Measurements from ENCODE around the gene ZBTB22.
"Not testable (repeated sequence)": the region's sequence is repeated elsewhere in the genome, so short reads cannot be mapped to it uniquely, and the experiment has no call there.

Gene ZBTB22

DNA sequence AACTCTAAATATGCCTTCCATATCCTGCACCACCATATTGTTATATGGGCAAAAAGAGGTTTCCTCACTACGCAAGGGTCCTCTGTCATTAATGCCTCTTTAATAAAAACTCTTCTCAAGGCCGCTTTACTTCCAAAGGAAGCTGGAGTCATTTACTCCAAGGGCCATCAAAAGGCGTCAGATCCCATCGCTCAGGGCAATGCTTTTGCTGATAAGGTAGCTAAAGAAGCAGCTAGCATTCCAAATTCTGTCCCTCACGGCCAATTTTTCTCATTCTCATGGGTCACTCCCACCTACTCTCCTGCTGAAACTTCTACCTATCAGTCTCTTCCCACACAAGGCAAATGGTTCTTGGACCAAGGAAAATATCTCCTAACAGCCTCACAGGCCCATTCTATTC is 30.3 kb upstream of the ZBTB22 start:
- peak overlapping the region in 1 of 5 donors; percentile 2 for H3K4me3 ChIP-seq (ENCODE audit: low read depth in 1 of 5, low read length in 5 of 5)
- no peaks in the 10 kb centered on the region for H3K27me3 ChIP-seq (ENCODE audit: control insufficient read depth in 5 of 5, insufficient read depth in 4 of 5, low read length in 5 of 5)
- no peak overlapping the region for H3K27ac ChIP-seq (ENCODE audit: low read depth, low read length)
- H3K9me3 ChIP-seq (ENCODE audit: control insufficient read depth in 5 of 5, low read length in 5 of 5), result no peaks in the 10 kb centered on the region
- no peaks in the 10 kb centered on the region for H3K36me3 ChIP-seq (ENCODE audit: control insufficient read depth in 5 of 5, insufficient read depth in 5 of 5, low read length in 5 of 5)
- no peak overlapping the region for H3K9ac ChIP-seq (ENCODE audit: low read length in 5 of 5)
- H3K4me1 ChIP-seq (ENCODE audit: control insufficient read depth in 5 of 5, insufficient read depth in 5 of 5, low read length in 5 of 5), result peaks cover 0 to 7% (median 5%) of the 10 kb centered on the region in 5 donors

DNA sequence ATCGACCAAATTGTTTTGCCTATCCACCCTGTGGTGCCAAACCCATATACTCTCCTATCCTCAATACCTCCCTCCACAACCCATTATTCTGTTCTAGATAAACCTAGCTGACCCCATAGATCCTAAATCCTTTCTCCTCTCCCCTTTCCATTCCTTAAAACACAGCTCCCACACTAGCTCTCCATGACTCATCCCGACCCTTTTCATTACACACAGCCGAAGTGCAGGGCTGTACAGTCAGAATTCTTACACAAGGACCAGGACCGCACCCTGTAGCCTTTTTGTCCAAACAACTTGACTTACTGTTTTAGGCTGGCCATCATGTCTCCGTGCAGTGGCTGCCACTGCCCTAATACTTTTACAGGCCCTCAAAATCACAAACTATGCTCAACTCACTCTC is 29.4 kb upstream of the ZBTB22 start:
- not testable (repeated sequence) for H3K4me3 ChIP-seq (ENCODE audit: low read depth in 1 of 5, low read length in 5 of 5); H3K9me3 ChIP-seq (ENCODE audit: control insufficient read depth in 5 of 5, low read length in 5 of 5); H3K27ac ChIP-seq (ENCODE audit: low read depth, low read length); H3K36me3 ChIP-seq (ENCODE audit: control insufficient read depth in 5 of 5, insufficient read depth in 5 of 5, low read length in 5 of 5); H3K9ac ChIP-seq (ENCODE audit: low read length in 5 of 5); H3K27me3 ChIP-seq (ENCODE audit: control insufficient read depth in 5 of 5, insufficient read depth in 4 of 5, low read length in 5 of 5); H3K4me1 ChIP-seq (ENCODE audit: control insufficient read depth in 5 of 5, insufficient read depth in 5 of 5, low read length in 5 of 5)

DNA sequence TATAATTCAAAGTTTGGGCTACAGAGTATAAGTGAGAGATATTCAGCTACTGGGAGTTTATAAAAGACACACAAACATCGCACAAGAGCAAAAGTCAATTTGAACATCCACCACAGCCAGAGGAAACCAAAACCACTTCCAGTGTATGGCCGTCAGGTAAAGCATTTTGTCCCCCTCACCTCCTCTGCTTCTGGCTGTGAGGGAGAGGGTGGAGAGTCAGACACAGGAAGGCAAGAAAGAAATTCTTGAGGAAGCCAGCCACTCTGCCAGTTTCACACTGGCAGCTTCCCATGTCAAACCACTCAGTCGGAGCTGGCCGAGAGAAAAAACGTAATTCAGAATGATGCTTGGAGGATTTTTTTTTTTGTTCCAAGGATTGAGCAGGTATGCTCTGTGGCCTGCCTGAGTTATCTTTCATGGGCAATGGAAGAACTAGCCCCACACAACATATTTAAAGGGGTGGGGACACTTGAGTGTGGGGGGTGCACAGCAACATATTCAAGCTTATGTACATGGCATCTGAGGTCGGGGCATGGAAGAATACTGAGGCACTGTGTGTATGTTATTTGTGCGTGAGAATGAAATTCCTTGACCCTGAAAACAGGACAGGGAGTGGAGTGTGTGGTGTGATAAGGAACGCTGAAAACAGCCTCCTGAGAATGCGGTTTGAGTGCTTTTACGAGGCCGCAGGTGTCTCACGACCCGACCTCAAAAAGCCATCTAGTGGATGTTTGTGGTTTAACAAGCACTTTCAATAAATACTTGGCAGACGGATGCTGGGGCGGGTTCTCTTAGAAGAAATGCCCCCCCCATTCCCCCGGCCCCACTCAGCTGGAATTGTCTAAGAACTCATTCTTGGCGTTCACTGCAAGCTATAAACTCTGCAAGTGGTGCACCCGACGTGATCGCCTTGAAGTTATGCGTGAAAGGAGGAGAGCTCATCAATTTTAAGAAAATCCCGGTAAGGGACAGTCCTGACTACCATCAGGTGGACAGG is 27.5 kb upstream of the ZBTB22 start:
- Histone ChIP-seq H3K27me3 (ENCODE audit: control insufficient read depth in 5 of 5, insufficient read depth in 4 of 5, low read length in 5 of 5) (no peaks in the 10 kb centered on the region), H3K9ac (ENCODE audit: low read length in 5 of 5) (peak overlapping the region in 1 of 5 donors; percentile 52), H3K27ac (ENCODE audit: low read depth, low read length) (no peak overlapping the region), H3K4me1 (ENCODE audit: control insufficient read depth in 5 of 5, insufficient read depth in 5 of 5, low read length in 5 of 5) (peaks cover 0 to 7% (median 5%) of the 10 kb centered on the region in 5 donors), H3K4me3 (ENCODE audit: low read depth in 1 of 5, low read length in 5 of 5) (peak overlapping the region in 3 of 5 donors; percentile 42 to 57 (median 42)), H3K9me3 (ENCODE audit: control insufficient read depth in 5 of 5, low read length in 5 of 5) (no peaks in the 10 kb centered on the region), H3K36me3 (ENCODE audit: control insufficient read depth in 5 of 5, insufficient read depth in 5 of 5, low read length in 5 of 5) (no peaks in the 10 kb centered on the region)

GRCh38 chr6:33343953-33344611 is 26.5 kb upstream of the ZBTB22 start:
- Histone ChIP-seq H3K9ac (ENCODE audit: low read length in 5 of 5) (no peak overlapping the region), H3K4me1 (ENCODE audit: control insufficient read depth in 5 of 5, insufficient read depth in 5 of 5, low read length in 5 of 5) (peaks cover 0 to 7% (median 5%) of the 10 kb centered on the region in 5 donors), H3K27me3 (ENCODE audit: control insufficient read depth in 5 of 5, insufficient read depth in 4 of 5, low read length in 5 of 5) (no peaks in the 10 kb centered on the region), H3K27ac (ENCODE audit: low read depth, low read length) (no peak overlapping the region), H3K9me3 (ENCODE audit: control insufficient read depth in 5 of 5, low read length in 5 of 5) (no peaks in the 10 kb centered on the region), H3K4me3 (ENCODE audit: low read depth in 1 of 5, low read length in 5 of 5) (no peak overlapping the region), H3K36me3 (ENCODE audit: control insufficient read depth in 5 of 5, insufficient read depth in 5 of 5, low read length in 5 of 5) (no peaks in the 10 kb centered on the region)

GRCh38 chr6:33343606-33343952 is 26.0 kb upstream of the ZBTB22 start:
- H3K36me3 ChIP-seq (ENCODE audit: control insufficient read depth in 5 of 5, insufficient read depth in 5 of 5, low read length in 5 of 5); H3K27me3 ChIP-seq (ENCODE audit: control insufficient read depth in 5 of 5, insufficient read depth in 4 of 5, low read length in 5 of 5); H3K9me3 ChIP-seq (ENCODE audit: control insufficient read depth in 5 of 5, low read length in 5 of 5); H3K4me3 ChIP-seq (ENCODE audit: low read depth in 1 of 5, low read length in 5 of 5); H3K27ac ChIP-seq (ENCODE audit: low read depth, low read length); H3K9ac ChIP-seq (ENCODE audit: low read length in 5 of 5); H3K4me1 ChIP-seq (ENCODE audit: control insufficient read depth in 5 of 5, insufficient read depth in 5 of 5, low read length in 5 of 5): not testable (repeated sequence)

GRCh38 chr6:33339193-33339592 is 21.6 kb upstream of the ZBTB22 start:
- Histone ChIP-seq H3K27ac (ENCODE audit: low read depth, low read length) (no peak overlapping the region), H3K9ac (ENCODE audit: low read length in 5 of 5) (no peak overlapping the region), H3K4me3 (ENCODE audit: low read depth in 1 of 5, low read length in 5 of 5) (no peak overlapping the region), H3K9me3 (ENCODE audit: control insufficient read depth in 5 of 5, low read length in 5 of 5) (no peaks in the 10 kb centered on the region), H3K36me3 (ENCODE audit: control insufficient read depth in 5 of 5, insufficient read depth in 5 of 5, low read length in 5 of 5) (no peaks in the 10 kb centered on the region), H3K27me3 (ENCODE audit: control insufficient read depth in 5 of 5, insufficient read depth in 4 of 5, low read length in 5 of 5) (no peaks in the 10 kb centered on the region), H3K4me1 (ENCODE audit: control insufficient read depth in 5 of 5, insufficient read depth in 5 of 5, low read length in 5 of 5) (no peaks in the 10 kb centered on the region)

- Histone ChIP-seq H3K9ac (ENCODE audit: low read length in 5 of 5) (no peak overlapping the region), H3K27ac (ENCODE audit: low read depth, low read length) (no peak overlapping the region), H3K9me3 (ENCODE audit: control insufficient read depth in 5 of 5, low read length in 5 of 5) (no peaks in the 10 kb centered on the region), H3K36me3 (ENCODE audit: control insufficient read depth in 5 of 5, insufficient read depth in 5 of 5, low read length in 5 of 5) (no peaks in the 10 kb centered on the region), H3K4me1 (ENCODE audit: control insufficient read depth in 5 of 5, insufficient read depth in 5 of 5, low read length in 5 of 5) (no peaks in the 10 kb centered on the region), H3K27me3 (ENCODE audit: control insufficient read depth in 5 of 5, insufficient read depth in 4 of 5, low read length in 5 of 5) (no peaks in the 10 kb centered on the region), H3K4me3 (ENCODE audit: low read depth in 1 of 5, low read length in 5 of 5) (no peak overlapping the region)
Observed at GRCh38 chr6:33336495-33336894, 19.0 kb upstream of the ZBTB22 start.

- Histone ChIP-seq H3K4me3 (ENCODE audit: low read depth in 1 of 5, low read length in 5 of 5) (no peak overlapping the region), H3K9me3 (ENCODE audit: control insufficient read depth in 5 of 5, low read length in 5 of 5) (no peaks in the 10 kb centered on the region), H3K27ac (ENCODE audit: low read depth, low read length) (no peak overlapping the region), H3K27me3 (ENCODE audit: control insufficient read depth in 5 of 5, insufficient read depth in 4 of 5, low read length in 5 of 5) (no peaks in the 10 kb centered on the region), H3K9ac (ENCODE audit: low read length in 5 of 5) (no peak overlapping the region), H3K4me1 (ENCODE audit: control insufficient read depth in 5 of 5, insufficient read depth in 5 of 5, low read length in 5 of 5) (no peaks in the 10 kb centered on the region), H3K36me3 (ENCODE audit: control insufficient read depth in 5 of 5, insufficient read depth in 5 of 5, low read length in 5 of 5) (no peaks in the 10 kb centered on the region)
Observed at GRCh38 chr6:33335916-33336315, 18.4 kb upstream of the ZBTB22 start.

DNA sequence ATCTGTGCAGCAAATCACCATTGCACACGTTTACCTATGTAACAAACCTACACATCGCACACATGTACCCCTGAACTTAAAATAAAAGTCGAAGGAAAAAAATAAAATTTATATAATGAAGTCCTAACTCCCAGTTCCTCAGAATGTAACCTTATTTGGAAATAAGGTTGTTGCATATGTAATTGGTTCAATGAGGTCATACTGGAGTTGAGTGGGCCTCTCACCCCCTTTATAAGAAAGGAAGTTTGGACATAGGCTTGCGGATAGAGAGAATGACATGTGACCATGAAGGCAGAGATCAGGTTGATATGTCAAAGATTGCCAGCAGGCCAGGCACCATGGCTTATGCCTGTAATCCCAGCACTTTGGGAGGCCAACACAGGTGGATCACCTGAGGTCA is 16.1 kb upstream of the ZBTB22 start:
- H3K36me3 ChIP-seq (ENCODE audit: control insufficient read depth in 5 of 5, insufficient read depth in 5 of 5, low read length in 5 of 5), result no peaks in the 10 kb centered on the region
- no peak overlapping the region for H3K27ac ChIP-seq (ENCODE audit: low read depth, low read length)
- no peak overlapping the region for H3K9ac ChIP-seq (ENCODE audit: low read length in 5 of 5)
- no peaks in the 10 kb centered on the region for H3K27me3 ChIP-seq (ENCODE audit: control insufficient read depth in 5 of 5, insufficient read depth in 4 of 5, low read length in 5 of 5)
- H3K9me3 ChIP-seq (ENCODE audit: control insufficient read depth in 5 of 5, low read length in 5 of 5), result no peaks in the 10 kb centered on the region
- no peak overlapping the region for H3K4me3 ChIP-seq (ENCODE audit: low read depth in 1 of 5, low read length in 5 of 5)
- H3K4me1 ChIP-seq (ENCODE audit: control insufficient read depth in 5 of 5, insufficient read depth in 5 of 5, low read length in 5 of 5), result no peaks in the 10 kb centered on the region

DNA sequence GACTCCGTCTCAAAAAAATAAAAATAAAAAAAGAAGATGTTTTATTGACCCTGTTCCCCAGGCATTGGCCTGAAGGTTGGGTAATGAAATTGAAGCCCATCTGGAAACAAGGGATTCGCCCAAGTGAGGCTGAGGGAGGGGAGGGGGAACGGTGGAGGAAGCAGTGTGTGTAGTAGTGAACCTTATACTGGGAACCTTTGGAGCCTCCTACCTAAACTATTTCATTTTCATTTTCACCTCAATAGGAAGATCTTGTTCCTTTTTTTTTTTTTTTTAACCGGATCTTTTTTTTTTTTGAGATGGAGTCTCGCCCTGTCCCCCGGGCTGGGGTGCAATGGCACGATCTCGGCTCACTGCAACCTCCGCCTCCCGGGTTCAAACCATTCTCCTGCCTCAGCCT is 13.2 kb upstream of the ZBTB22 start:
- H3K27me3 ChIP-seq (ENCODE audit: control insufficient read depth in 5 of 5, insufficient read depth in 4 of 5, low read length in 5 of 5), result no peaks in the 10 kb centered on the region
- H3K9ac ChIP-seq (ENCODE audit: low read length in 5 of 5), result no peak overlapping the region
- H3K4me3 ChIP-seq (ENCODE audit: low read depth in 1 of 5, low read length in 5 of 5), result no peak overlapping the region
- H3K36me3 ChIP-seq (ENCODE audit: control insufficient read depth in 5 of 5, insufficient read depth in 5 of 5, low read length in 5 of 5), result no peaks in the 10 kb centered on the region
- H3K27ac ChIP-seq (ENCODE audit: low read depth, low read length), result no peak overlapping the region
- no peaks in the 10 kb centered on the region for H3K9me3 ChIP-seq (ENCODE audit: control insufficient read depth in 5 of 5, low read length in 5 of 5)
- no peaks in the 10 kb centered on the region for H3K4me1 ChIP-seq (ENCODE audit: control insufficient read depth in 5 of 5, insufficient read depth in 5 of 5, low read length in 5 of 5)

Data from subcutaneous abdominal adipose tissue (tissue), 5 donors.